Activated T-helper 1 cell treated with anti-CD3 and anti-CD28 coated beads, Interleukin-12 subunit alpha, Interleukin-12 subunit beta, Interleukin-2, Interleukin-4 antibody, amounts not matched to agents 30 ng/mL and 10 ng/mL and 1 ng/mL, durations not matched to agents 14 hours and 24 hours and 36 hours (primary cell): ENCODE results near the gene SEMA3B. TPM values are rescaled to one million over a fixed set of nuclear protein-coding genes. Genes with fewer than 3 reads are reported as not detected.

Source experiments
- DNase-seq: peaks from one replicate; pipeline ENCODE4 v3.0.0; 2021; ENCODE audit warnings: low spot score
- H3K27ac Mint-ChIP-seq: one replicate; pipeline ENCODE4 v1.8.0; 2021; ENCODE audit warnings: mild to moderate bottlenecking, mixed read lengths
- H3K27me3 Mint-ChIP-seq: one replicate; pipeline ENCODE4 v1.8.0; 2022; ENCODE audit warnings: mild to moderate bottlenecking, moderate library complexity, mixed read lengths; ENCODE audit not compliant: insufficient read depth
- H3K36me3 Mint-ChIP-seq: one replicate; pipeline ENCODE4 v1.8.0; 2021; ENCODE audit warnings: low read depth, mixed read lengths
- H3K4me1 Mint-ChIP-seq: one replicate; pipeline ENCODE4 v1.8.0; 2021; ENCODE audit warnings: low read depth, mixed read lengths
- H3K4me3 Mint-ChIP-seq: one replicate; pipeline ENCODE4 v1.8.0; 2021; ENCODE audit warnings: mild to moderate bottlenecking, moderate library complexity, mixed read lengths
- H3K9me3 Mint-ChIP-seq: one replicate; pipeline ENCODE4 v1.8.0; 2021; ENCODE audit warnings: mixed read lengths
- intact Hi-C: fragments of 100-400 bp; cut with micrococcal nuclease; formaldehyde crosslinking; loops from one replicate; pipeline ENCODE4 v1.15.1; 2024
- total RNA-seq: library from RNA; stranded (reverse); gene quantifications from 2 replicates; pipeline ENCODE4 v1.2.3, GENCODE V29; 2022

Gene SEMA3B
- total RNA-seq, 1 donor from 2014 or later, result 0.49 TPM

GRCh38 chr3:50288387-50289007 is 19.6 kb downstream of the SEMA3B start:
- Mint-ChIP-seq H3K27ac (no peak overlapping the region), H3K4me3 (no peak overlapping the region), H3K9me3 (no peaks in the 10 kb centered on the region), H3K4me1 (peaks cover 14% of the 10 kb centered on the region), H3K27me3 (no peaks in the 10 kb centered on the region), H3K36me3 (peaks cover 15% of the 10 kb centered on the region)
- intact Hi-C loops, result no loop called here
- no peak for DNase-seq

- peaks cover 14% of the 10 kb centered on the region for H3K4me1 Mint-ChIP-seq
- H3K9me3 Mint-ChIP-seq, result no peaks in the 10 kb centered on the region
- DNase-seq, result no peak
- intact Hi-C loops, result no loop called here
- peak overlapping the region; percentile 63 for H3K4me3 Mint-ChIP-seq
- no peaks in the 10 kb centered on the region for H3K27me3 Mint-ChIP-seq
- H3K27ac Mint-ChIP-seq, result no peak overlapping the region
- H3K36me3 Mint-ChIP-seq, result peaks cover 15% of the 10 kb centered on the region
Observed at GRCh38 chr3:50289130-50289529, 20.2 kb downstream of the SEMA3B start.

- H3K27ac Mint-ChIP-seq, result no peak overlapping the region
- no peaks in the 10 kb centered on the region for H3K9me3 Mint-ChIP-seq
- H3K4me1 Mint-ChIP-seq, result peaks cover 14% of the 10 kb centered on the region
- H3K36me3 Mint-ChIP-seq, result peaks cover 15% of the 10 kb centered on the region
- peak overlapping the region; percentile 63 for H3K4me3 Mint-ChIP-seq
- DNase-seq, result no peak
- no peaks in the 10 kb centered on the region for H3K27me3 Mint-ChIP-seq
- intact Hi-C loops, result no loop called here
Observed at GRCh38 chr3:50290161-50290641, 21.3 kb downstream of the SEMA3B start.

GRCh38 chr3:50292159-50293078 is 23.5 kb downstream of the SEMA3B start, which contains the start of gene IFRD2:
IFRD2 (minus strand) TSS chr3:50292429; CDS start chr3:50292274, 155 bp downstream.
- peak within 1 kb of the TSS; percentile 96 for H3K4me3 Mint-ChIP-seq

GRCh38 chr3:50293079-50293801 is 24.3 kb downstream of the SEMA3B start:
- peaks cover 13% of the 10 kb centered on the region for H3K36me3 Mint-ChIP-seq
- no peaks in the 10 kb centered on the region for H3K9me3 Mint-ChIP-seq
- DNase-seq, result no peak
- H3K27ac Mint-ChIP-seq, result peak overlapping the region; percentile 83
- H3K4me1 Mint-ChIP-seq, result peaks cover 18% of the 10 kb centered on the region
- intact Hi-C loops, result loop anchor here (2.0 kb wide), 2 partner anchors 32 to 822 kb away; partner anchors contain the start of gene DAG1
- peak overlapping the region; percentile 96 for H3K4me3 Mint-ChIP-seq
- H3K27me3 Mint-ChIP-seq, result no peaks in the 10 kb centered on the region

More at GRCh38 chr3:50292159-50293078, 23.5 kb downstream of the SEMA3B start, which contains the start of gene IFRD2:
- H3K4me1 Mint-ChIP-seq, result peaks cover 14% of the 10 kb centered on the region
- H3K27me3 Mint-ChIP-seq, result no peaks in the 10 kb centered on the region
- no peaks in the 10 kb centered on the region for H3K9me3 Mint-ChIP-seq
- H3K27ac Mint-ChIP-seq, result peak within 1 kb of the TSS; percentile 83
- DNase-seq, result peak; percentile 95
- intact Hi-C loops, result loop anchor here (1.0 to 2.0 kb wide), 11 partner anchors 29 to 822 kb away; partner anchors contain the start of genes DAG1, HEMK1, MON1A and TMEM115
- H3K36me3 Mint-ChIP-seq, result peaks cover 14% of the 10 kb centered on the region

- H3K27me3 Mint-ChIP-seq, result no peaks in the 10 kb centered on the region
- H3K9me3 Mint-ChIP-seq, result no peaks in the 10 kb centered on the region
- intact Hi-C loops, result no loop called here
- H3K27ac Mint-ChIP-seq, result no peak overlapping the region
- no peak overlapping the region for H3K4me3 Mint-ChIP-seq
- peaks cover 19% of the 10 kb centered on the region for H3K4me1 Mint-ChIP-seq
- DNase-seq, result no peak
- peaks cover 8% of the 10 kb centered on the region for H3K36me3 Mint-ChIP-seq
Observed at GRCh38 chr3:50294089-50294488, 25.1 kb downstream of the SEMA3B start.

- no peaks in the 10 kb centered on the region for H3K9me3 Mint-ChIP-seq
- H3K36me3 Mint-ChIP-seq, result peaks cover 8% of the 10 kb centered on the region
- no peak overlapping the region for H3K4me3 Mint-ChIP-seq
- intact Hi-C loops, result loop anchor here (5.0 kb wide), 1 partner anchor 622 kb away; the partner anchor contains the start of gene APEH
- H3K27ac Mint-ChIP-seq, result no peak overlapping the region
- H3K4me1 Mint-ChIP-seq, result peaks cover 20% of the 10 kb centered on the region
- H3K27me3 Mint-ChIP-seq, result no peaks in the 10 kb centered on the region
- DNase-seq, result no peak
Observed at GRCh38 chr3:50294492-50295403, 25.8 kb downstream of the SEMA3B start.

- intact Hi-C loops, result loop anchor here (5.0 kb wide), 1 partner anchor 623 kb away; the partner anchor contains the start of gene APEH
- peak overlapping the region; percentile 5 for H3K27ac Mint-ChIP-seq
- peaks cover 29% of the 10 kb centered on the region for H3K4me1 Mint-ChIP-seq
- H3K27me3 Mint-ChIP-seq, result no peaks in the 10 kb centered on the region
- no peak for DNase-seq
- H3K9me3 Mint-ChIP-seq, result no peaks in the 10 kb centered on the region
- H3K4me3 Mint-ChIP-seq, result no peak overlapping the region
- H3K36me3 Mint-ChIP-seq, result peaks cover 4% of the 10 kb centered on the region
Observed at GRCh38 chr3:50295553-50296431, 26.8 kb downstream of the SEMA3B start.

GRCh38 chr3:50296721-50297383 is 27.9 kb downstream of the SEMA3B start:
- no peaks in the 10 kb centered on the region for H3K27me3 Mint-ChIP-seq

GRCh38 chr3:50297384-50297775 is 28.4 kb downstream of the SEMA3B start:
- Mint-ChIP-seq H3K27me3 (no peaks in the 10 kb centered on the region), H3K4me1 (peaks cover 22% of the 10 kb centered on the region), H3K4me3 (peak overlapping the region; percentile 94), H3K27ac (no peak overlapping the region), H3K9me3 (no peaks in the 10 kb centered on the region), H3K36me3 (no peaks in the 10 kb centered on the region)
- no peak for DNase-seq
- intact Hi-C loops, result loop anchor here (5.0 kb wide), 1 partner anchor 625 kb away; the partner anchor contains the start of gene APEH

More at GRCh38 chr3:50296721-50297383, 27.9 kb downstream of the SEMA3B start:
- no peak for DNase-seq
- peak overlapping the region; percentile 53 for H3K4me3 Mint-ChIP-seq
- no peak overlapping the region for H3K27ac Mint-ChIP-seq
- H3K36me3 Mint-ChIP-seq, result no peaks in the 10 kb centered on the region
- intact Hi-C loops, result loop anchor here (5.0 kb wide), 1 partner anchor 625 kb away; the partner anchor contains the start of gene APEH
- no peaks in the 10 kb centered on the region for H3K9me3 Mint-ChIP-seq
- peaks cover 23% of the 10 kb centered on the region for H3K4me1 Mint-ChIP-seq
